HG03571 (cell line): Measurements from ENCODE around the gene EPHB3.
"Not testable (repeated sequence)": the region's sequence is repeated elsewhere in the genome, so short reads cannot be mapped to it uniquely, and the experiment has no call there.

ENCODE experiments used
- ATAC-seq: cut with Tn5 transposase; IDR thresholded peaks from one replicate; pipeline ENCODE4 v1.9.1; 2021; ENCODE audit not compliant: unreplicated experiment

EPHB3 gene

GRCh38 chr3:184597829-184598573 lies 36.4 kb downstream of the EPHB3 start:
- no peak for ATAC-seq

GRCh38 chr3:184598574-184598927 lies 37.0 kb downstream of the EPHB3 start:
- ATAC-seq = no peak

- ATAC-seq = no peak
Observed at GRCh38 chr3:184599143-184599542, 37.6 kb downstream of the EPHB3 start.

- no peak for ATAC-seq
Observed at GRCh38 chr3:184600685-184601377, 39.2 kb downstream of the EPHB3 start.

GRCh38 chr3:184601576-184602371 lies 40.2 kb downstream of the EPHB3 start:
- no peak for ATAC-seq

GRCh38 chr3:184602372-184603150 lies 41.0 kb downstream of the EPHB3 start:
- ATAC-seq = no peak

GRCh38 chr3:184603151-184604030 lies 41.8 kb downstream of the EPHB3 start:
- ATAC-seq = no peak

- ATAC-seq = no peak
Observed at GRCh38 chr3:184604039-184604601, 42.5 kb downstream of the EPHB3 start.

GRCh38 chr3:184604615-184605290 lies 43.2 kb downstream of the EPHB3 start:
- ATAC-seq = no peak

- ATAC-seq = no peak
Observed at GRCh38 chr3:184608209-184608608, 46.6 kb downstream of the EPHB3 start.

GRCh38 chr3:184609476-184610244 lies 48.1 kb downstream of the EPHB3 start:
- no peak for ATAC-seq

GRCh38 chr3:184610245-184610871 lies 48.8 kb downstream of the EPHB3 start:
- no peak for ATAC-seq

- no peak for ATAC-seq
Observed at GRCh38 chr3:184611607-184612281, 50.2 kb downstream of the EPHB3 start.

- ATAC-seq = no peak
Observed at GRCh38 chr3:184615396-184615795, 53.8 kb downstream of the EPHB3 start.

- no peak for ATAC-seq
Observed at GRCh38 chr3:184616436-184616835, 54.9 kb downstream of the EPHB3 start.

- ATAC-seq = not testable (repeated sequence)
Observed at GRCh38 chr3:184617306-184617705, 55.7 kb downstream of the EPHB3 start.

- no peak for ATAC-seq
Observed at GRCh38 chr3:184618811-184619210, 57.2 kb downstream of the EPHB3 start.
